AG04449 (cell line): ENCODE data around the gene CACNA2D3.

Experiments used
- CTCF ChIA-PET: fragments of 350-600 bp; formaldehyde crosslinking; extraction: SDS; loops from one replicate; lab custom pipeline; 2021; ENCODE audit warnings: antibody characterized with exemption; lab: Yijun Ruan, JAX
- POLR2A ChIA-PET: fragments of 400-600, 350-600 bp; formaldehyde crosslinking; extraction: SDS; loops from one replicate; lab custom pipeline; 2020; ENCODE audit warnings: antibody characterized with exemption, inconsistent platforms; lab: Yijun Ruan, JAX
- DNase-seq: peaks from one replicate; pipeline ENCODE4 v3.0.0-alpha.2; 2010; ENCODE audit warnings: low read depth, low spot score
- H3K4me3 ChIP-seq: 2 replicates; pipeline ENCODE4 v1.5.1; 2011; ENCODE audit warnings: low read depth, mild to moderate bottlenecking, control low read depth, low read length
- CTCF ChIP-seq: IDR thresholded peaks from one replicate; pipeline ENCODE4 v1.5.1; 2011; ENCODE audit warnings: mild to moderate bottlenecking, moderate library complexity, low read length, control low read depth, inconsistent platforms; ENCODE audit not compliant: insufficient read depth; ENCODE audit errors: missing control alignments

The CACNA2D3 gene

GRCh38 chr3:54733106-54734006 is 611.0 kb downstream of the CACNA2D3 start:
- TF ChIP-seq CTCF, result no peak
- no peak for DNase-seq
- no peak overlapping the region for H3K4me3 ChIP-seq
- CTCF ChIA-PET, result no interaction called here
- POLR2A ChIA-PET, result no interaction called here

GRCh38 chr3:54736459-54736858 is 614.1 kb downstream of the CACNA2D3 start:
- no peak for DNase-seq
- ChIA-PET POLR2A (no interaction called here), CTCF (no interaction called here)
- TF ChIP-seq CTCF, result no peak
- H3K4me3 ChIP-seq, result no peak overlapping the region

GRCh38 chr3:54743755-54744154 is 621.4 kb downstream of the CACNA2D3 start:
- no peak for TF ChIP-seq CTCF
- DNase-seq, result no peak
- H3K4me3 ChIP-seq, result no peak overlapping the region
- POLR2A ChIA-PET, result no interaction called here
- CTCF ChIA-PET, result no interaction called here

GRCh38 chr3:54744291-54744690 is 621.9 kb downstream of the CACNA2D3 start:
- no peak for DNase-seq
- ChIA-PET CTCF (no interaction called here), POLR2A (no interaction called here)
- H3K4me3 ChIP-seq, result no peak overlapping the region
- no peak for TF ChIP-seq CTCF

GRCh38 chr3:54745843-54746242 is 623.5 kb downstream of the CACNA2D3 start:
- CTCF ChIA-PET, result interaction anchor here (1.0 kb wide), 1 partner anchor 92 kb away, joined by 3 read pairs; no protein-coding TSS in a partner anchor

More at GRCh38 chr3:54745843-54746242, 623.5 kb downstream of the CACNA2D3 start:
- no peak overlapping the region for H3K4me3 ChIP-seq
- no peak for TF ChIP-seq CTCF
- no peak for DNase-seq
- POLR2A ChIA-PET, result no interaction called here
